Gastroesophageal sphincter (tissue), 4 donors: ENCODE data around the gene TSSK2. TPM values are rescaled to one million over a fixed set of nuclear protein-coding genes. Genes with fewer than 3 reads are reported as not detected.

Experiments
- ATAC-seq: fragments of 150-250 bp; one replicate; pipeline ENCODE4 v1.9.1; 2016; ENCODE audit warnings: mild to moderate bottlenecking, moderate library complexity
- H3K27ac ChIP-seq, 4 donors: fragments of 200-600 bp; sonication (generic) in 3 of 4; 1 replicate in 3 of 4; 2 replicates in 1 of 4; pipeline ENCODE4 v1.5.1; 2016 to 2019
- H3K27me3 ChIP-seq: fragments of 200-600 bp; sonication (generic); one replicate; pipeline ENCODE4 v1.5.1; 2019
- H3K36me3 ChIP-seq, 2 donors: fragments of 200-600 bp; sonication (generic); one replicate each; pipeline ENCODE4 v1.5.1; 2019; ENCODE audit warnings: control low read depth in 1 of 2
- H3K4me1 ChIP-seq, 3 donors: fragments of 200-600 bp; sonication (generic); 1 replicate in 2 of 3; 2 replicates in 1 of 3; pipeline ENCODE4 v1.5.1; 2016 to 2019; ENCODE audit warnings: control low read depth in 2 of 3
- H3K4me3 ChIP-seq, 2 donors: fragments of 200-600 bp; sonication (generic); one replicate each; pipeline ENCODE4 v1.5.1; 2019; ENCODE audit warnings: mild to moderate bottlenecking in 1 of 2, moderate library complexity in 1 of 2
- H3K9me3 ChIP-seq, 3 donors: fragments of 200-600 bp; sonication (generic); one replicate each; pipeline ENCODE4 v1.5.1; 2017 to 2019; ENCODE audit warnings: control low read depth in 2 of 3
- EP300 ChIP-seq: sonication (generic); formaldehyde crosslinking; IDR thresholded peaks from one replicate; pipeline ENCODE4 v1.6.1; 2017; ENCODE audit warnings: antibody characterized with exemption, mild to moderate bottlenecking
- POLR2A ChIP-seq, 2 donors: fragments of 450-650 bp; IDR thresholded peaks; one replicate each; pipeline ENCODE4 v1.6.1; 2017; ENCODE audit warnings: antibody characterized with exemption in 2 of 2, mild to moderate bottlenecking in 2 of 2, moderate library complexity in 1 of 2
- POLR2AphosphoS5 ChIP-seq: sonication (generic); formaldehyde crosslinking; IDR thresholded peaks from one replicate; pipeline ENCODE4 v1.6.1; 2017; ENCODE audit warnings: antibody characterized with exemption
- WGBS, 2 donors: methylation state at CpG; one replicate each; pipeline ENCODE4 v1.1.5; 2018; ENCODE audit warnings: low coverage in 1 of 2; 5-methylcytosine and 5-hydroxymethylcytosine counted together
- total RNA-seq, 4 donors: library from RNA; depleted of rRNA; stranded (reverse); fragments of >200 nt; gene quantifications; one replicate each; pipeline ENCODE4 v1.1.0, GENCODE V29; 2016
- TF ChIP-seq, protein P1 (sequence below), 4 experiments: fragments of 200-600 bp in 2 of 4; fragments of 450-650 bp in 2 of 4; sonication (generic) in 1 of 4; IDR thresholded peaks; one replicate each; pipeline ENCODE4 v1.5.1; 2017 to 2019; ENCODE audit warnings: antibody characterized with exemption in 4 of 4, mild to moderate bottlenecking in 2 of 4, moderate library complexity in 2 of 4

The TSSK2 gene
- total RNA-seq, 4 donors from 2014 or later, result 0.13 TPM; not detected in 3

DNA sequence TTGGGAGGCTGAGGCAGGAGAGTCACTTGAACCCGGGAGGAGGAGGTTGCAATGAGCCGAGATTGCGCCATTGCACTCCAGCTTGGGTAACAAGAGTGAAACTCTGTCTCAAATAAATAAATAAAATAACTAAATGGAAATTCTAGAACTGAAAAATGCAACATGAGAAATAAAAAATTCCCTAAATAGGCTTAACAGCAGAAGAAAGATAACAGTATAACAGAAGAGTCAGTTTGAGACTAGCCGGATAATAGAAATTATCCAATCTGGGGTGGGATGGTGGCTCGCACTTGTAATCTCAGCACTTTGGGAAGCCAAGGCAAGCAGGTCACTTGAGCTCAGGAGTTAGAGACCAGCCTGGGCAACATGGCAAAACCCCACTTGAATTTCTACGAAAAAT lies 33.3 kb downstream of the TSSK2 start:
- H3K27ac ChIP-seq, result no peak overlapping the region
- no peak for TF ChIP-seq EP300
- TF ChIP-seq POLR2AphosphoS5, result no peak
- no peak for TF ChIP-seq POLR2A (IDR thresholded peaks at IDR 0.05)
- TF ChIP-seq, protein P1, sequence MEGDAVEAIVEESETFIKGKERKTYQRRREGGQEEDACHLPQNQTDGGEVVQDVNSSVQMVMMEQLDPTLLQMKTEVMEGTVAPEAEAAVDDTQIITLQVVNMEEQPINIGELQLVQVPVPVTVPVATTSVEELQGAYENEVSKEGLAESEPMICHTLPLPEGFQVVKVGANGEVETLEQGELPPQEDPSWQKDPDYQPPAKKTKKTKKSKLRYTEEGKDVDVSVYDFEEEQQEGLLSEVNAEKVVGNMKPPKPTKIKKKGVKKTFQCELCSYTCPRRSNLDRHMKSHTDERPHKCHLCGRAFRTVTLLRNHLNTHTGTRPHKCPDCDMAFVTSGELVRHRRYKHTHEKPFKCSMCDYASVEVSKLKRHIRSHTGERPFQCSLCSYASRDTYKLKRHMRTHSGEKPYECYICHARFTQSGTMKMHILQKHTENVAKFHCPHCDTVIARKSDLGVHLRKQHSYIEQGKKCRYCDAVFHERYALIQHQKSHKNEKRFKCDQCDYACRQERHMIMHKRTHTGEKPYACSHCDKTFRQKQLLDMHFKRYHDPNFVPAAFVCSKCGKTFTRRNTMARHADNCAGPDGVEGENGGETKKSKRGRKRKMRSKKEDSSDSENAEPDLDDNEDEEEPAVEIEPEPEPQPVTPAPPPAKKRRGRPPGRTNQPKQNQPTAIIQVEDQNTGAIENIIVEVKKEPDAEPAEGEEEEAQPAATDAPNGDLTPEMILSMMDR (IDR thresholded peaks at IDR 0.05), result no peak
- WGBS, 2 donors, result 93 to 100% methylated on average over 3 to 6 of the region's 6 CpGs
- no peak for ATAC-seq
- H3K4me1 ChIP-seq, result peaks cover 0 to 6% (median 3%) of the 10 kb centered on the region in 3 donors
- no peak overlapping the region for H3K4me3 ChIP-seq
- peaks cover 76% of the 10 kb centered on the region for H3K27me3 ChIP-seq
- no peaks in the 10 kb centered on the region for H3K36me3 ChIP-seq
- peaks cover 0 to 6% (median 0%) of the 10 kb centered on the region in 3 donors for H3K9me3 ChIP-seq

- TF ChIP-seq POLR2AphosphoS5 (no peak), EP300 (no peak), POLR2A (IDR thresholded peaks at IDR 0.05) (no peak)
- TF ChIP-seq, protein P1 (IDR thresholded peaks at IDR 0.05), result no peak
- Histone ChIP-seq H3K4me1 (peaks cover 0 to 23% (median 18%) of the 10 kb centered on the region in 3 donors), H3K36me3 (no peaks in the 10 kb centered on the region), H3K27me3 (peaks cover 81% of the 10 kb centered on the region), H3K4me3 (no peak overlapping the region), H3K9me3 (peaks cover 0 to 6% (median 0%) of the 10 kb centered on the region in 3 donors), H3K27ac (no peak overlapping the region)
- 73% methylated on average over 7 of the region's 8 CpGs; no CpG with 5 or more reads in 1 of the 2 donors for WGBS, 2 donors
- no peak for ATAC-seq
Observed at GRCh38 chr22:19166421-19166820, 35.3 kb downstream of the TSSK2 start.

DNA sequence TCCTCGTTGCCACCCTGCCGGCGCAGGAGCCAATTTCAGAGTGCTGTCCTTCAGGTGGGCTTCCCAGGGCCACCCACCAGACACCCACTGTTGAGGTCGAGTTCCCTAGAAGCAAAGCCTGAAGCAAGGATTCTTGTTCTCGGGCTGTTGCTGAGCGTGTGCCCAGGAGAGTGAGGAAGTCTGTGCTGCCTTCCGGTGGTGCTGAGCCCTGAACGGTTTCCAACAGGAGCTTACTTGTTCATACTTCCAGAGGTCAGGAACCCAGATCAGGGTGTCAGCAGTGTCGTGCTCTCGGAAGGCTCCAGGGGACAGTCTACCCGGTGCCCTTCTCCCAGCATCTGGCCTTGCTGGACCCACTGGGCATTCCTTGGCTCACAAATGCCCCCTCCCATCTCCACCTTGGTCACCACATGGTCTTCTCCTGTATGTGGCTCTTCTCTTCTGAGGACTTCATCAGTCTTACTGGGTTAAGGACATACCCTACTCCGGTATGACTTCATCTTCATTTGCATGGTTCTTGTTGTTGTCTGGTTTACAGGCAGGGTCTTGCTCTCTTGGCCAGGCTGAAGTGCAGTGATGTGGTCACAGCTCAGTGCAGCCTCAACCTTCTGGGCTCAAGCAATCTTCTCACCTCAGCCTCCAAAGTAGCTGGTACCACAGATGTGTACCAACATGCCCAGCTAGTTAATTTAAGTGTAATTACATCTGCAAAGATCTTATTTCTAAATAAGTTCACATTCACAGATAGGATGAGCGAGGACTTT lies 36.2 kb downstream of the TSSK2 start:
- no peak for ATAC-seq
- TF ChIP-seq, protein P1 (IDR thresholded peaks at IDR 0.05), result no peak
- TF ChIP-seq EP300 (no peak), POLR2AphosphoS5 (no peak), POLR2A (IDR thresholded peaks at IDR 0.05) (no peak)
- Histone ChIP-seq H3K27ac (no peak overlapping the region), H3K36me3 (no peaks in the 10 kb centered on the region), H3K9me3 (peaks cover 0 to 6% (median 0%) of the 10 kb centered on the region in 3 donors), H3K4me3 (no peak overlapping the region), H3K4me1 (peaks cover 0 to 29% (median 21%) of the 10 kb centered on the region in 3 donors), H3K27me3 (peaks cover 75% of the 10 kb centered on the region)
- WGBS, 2 donors, result 75 to 90% methylated on average over 4 of the region's 13 CpGs

DNA sequence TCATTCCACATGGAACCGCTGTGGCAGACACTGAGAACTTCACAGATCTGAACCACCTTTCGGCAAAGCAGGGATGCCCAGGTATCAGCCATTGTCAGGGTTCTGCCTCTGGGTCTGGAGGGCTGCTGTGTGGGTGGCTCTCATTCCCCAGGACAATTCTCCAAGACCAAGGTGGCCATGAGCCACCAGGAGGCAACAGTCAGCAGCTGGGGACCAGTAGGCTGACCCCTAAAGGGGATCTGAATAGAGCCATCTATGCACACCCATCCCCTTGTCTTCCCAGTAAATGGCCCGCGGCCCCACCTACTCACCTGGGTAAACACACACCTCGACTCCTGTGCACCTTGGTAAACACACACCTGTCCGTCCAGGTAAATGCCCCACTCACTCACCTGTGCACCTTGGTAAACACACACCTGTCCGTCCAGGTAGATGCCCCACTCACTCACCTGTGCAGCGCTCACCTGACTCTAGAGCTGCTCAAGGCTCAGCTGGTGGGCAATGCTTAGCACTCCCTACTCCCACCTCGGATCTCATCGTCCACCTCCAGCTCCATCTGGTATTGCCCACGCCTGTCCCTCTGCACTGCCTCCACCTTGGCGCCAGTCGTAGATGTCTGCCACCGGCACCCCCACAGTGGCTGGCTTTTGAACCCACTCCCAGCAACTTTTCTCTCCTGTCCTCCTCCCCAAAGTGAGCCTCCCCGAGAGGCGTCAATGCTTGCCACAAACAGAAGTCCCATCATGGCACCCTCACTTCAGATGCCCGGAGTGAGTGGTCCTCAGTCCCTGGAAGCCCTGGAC lies 37.2 kb downstream of the TSSK2 start:
- WGBS, 2 donors, result 73 to 94% methylated on average over 3 to 13 of the region's 17 CpGs
- no peak for ATAC-seq
- TF ChIP-seq POLR2AphosphoS5 (no peak), POLR2A (IDR thresholded peaks at IDR 0.05) (no peak)
- Histone ChIP-seq H3K36me3 (no peaks in the 10 kb centered on the region), H3K4me1 (peaks cover 0 to 39% (median 28%) of the 10 kb centered on the region in 3 donors), H3K27ac (no peak overlapping the region), H3K9me3 (peaks cover 0 to 6% (median 0%) of the 10 kb centered on the region in 3 donors), H3K27me3 (peaks cover 65% of the 10 kb centered on the region), H3K4me3 (no peak overlapping the region)
